GF-D8 (cell line): ENCODE data around the gene ATF7IP.

Experiments used
- DNase-seq: peaks from one replicate; lab custom pipeline; 2025; lab: John Stamatoyannopoulos, UW

The ATF7IP gene

GRCh38 chr12:14505626-14506596, 140.4 kb downstream of the ATF7IP start:
- DNase-seq, result no peak

GRCh38 chr12:14510574-14510973, 145.1 kb downstream of the ATF7IP start:
- DNase-seq, result no peak

- no peak for DNase-seq
These were observed 148.8 kb downstream of the ATF7IP start for GRCh38 chr12:14514154-14514842.

- DNase-seq, result no peak
These were observed 149.5 kb downstream of the ATF7IP start for GRCh38 chr12:14514946-14515345.

- DNase-seq, result no peak
These were observed 156.3 kb downstream of the ATF7IP start for GRCh38 chr12:14521822-14522221.

GRCh38 chr12:14525964-14526363, 160.5 kb downstream of the ATF7IP start:
- no peak for DNase-seq

- DNase-seq, result no peak
These were observed 166.7 kb downstream of the ATF7IP start for GRCh38 chr12:14532152-14532551.

GRCh38 chr12:14537088-14537487, 171.6 kb downstream of the ATF7IP start:
- no peak for DNase-seq

GRCh38 chr12:14540801-14541462, 175.4 kb downstream of the ATF7IP start:
- DNase-seq, result no peak

GRCh38 chr12:14545144-14546124, 180.0 kb downstream of the ATF7IP start:
- no peak for DNase-seq

GRCh38 chr12:14547571-14547970, 182.1 kb downstream of the ATF7IP start:
- no peak for DNase-seq

- DNase-seq, result no peak
These were observed 183.1 kb downstream of the ATF7IP start for GRCh38 chr12:14548609-14549008.
